ENCODE results near the gene PTPRT.

PTPRT gene

GRCh38 chr20:43188861-43189553 lies 699 bp downstream of the PTPRT start:
- Histone ChIP-seq H3K79me2 (ENCODE audit: insufficient read depth, low read length) (no peaks in the 10 kb centered on the region), H3F3A (ENCODE audit: insufficient read depth) (no peaks in the 10 kb centered on the region), H3K4me3 (ENCODE audit: insufficient read depth, low read length, poor library complexity, severe bottlenecking) (no peak overlapping the region), H3K36me3 (ENCODE audit: low read length) (no peaks in the 10 kb centered on the region), H3K4me2 (ENCODE audit: low read depth, low read length, poor library complexity, severe bottlenecking) (no peak overlapping the region), H4K20me1 (ENCODE audit: low read depth, low read length) (no peaks in the 10 kb centered on the region; the same call in 1 of the 2 replicates), H3K9me2 (replicated peaks; ENCODE audit: insufficient read depth, low read length) (no peaks in the 10 kb centered on the region), H3K27me3 (ENCODE audit: low read length) (no peaks in the 10 kb centered on the region), H3K9me3 (ENCODE audit: insufficient read depth, low read length) (no peaks in the 10 kb centered on the region), H3K9ac (ENCODE audit: low read length) (no peak overlapping the region), H3K27ac (ENCODE audit: low read depth, low read length) (no peak overlapping the region), H2AFZ (ENCODE audit: low read depth, low read length, severe bottlenecking) (no peak overlapping the region)
- no peak for TF ChIP-seq CTCF (IDR thresholded peaks at IDR 0.05; ENCODE audit: insufficient read depth, low read length, poor library complexity, severe bottlenecking)
- no peak for TF ChIP-seq EZH2phosphoT487 (conservative IDR thresholded peaks at IDR 0.05; ENCODE audit: low read length)

GRCh38 chr20:43188234-43188653 lies 1.5 kb downstream of the PTPRT start:
- Histone ChIP-seq H3K27ac (ENCODE audit: low read depth, low read length) (no peak overlapping the region), H3K36me3 (ENCODE audit: low read length) (no peaks in the 10 kb centered on the region), H4K20me1 (ENCODE audit: low read depth, low read length) (no peaks in the 10 kb centered on the region; the same call in 1 of the 2 replicates), H3K9me2 (replicated peaks; ENCODE audit: insufficient read depth, low read length) (no peaks in the 10 kb centered on the region), H3K9me3 (ENCODE audit: insufficient read depth, low read length) (no peaks in the 10 kb centered on the region), H2AFZ (ENCODE audit: low read depth, low read length, severe bottlenecking) (no peak overlapping the region), H3K4me3 (ENCODE audit: insufficient read depth, low read length, poor library complexity, severe bottlenecking) (no peak overlapping the region), H3K9ac (ENCODE audit: low read length) (no peak overlapping the region), H3K27me3 (ENCODE audit: low read length) (no peaks in the 10 kb centered on the region), H3F3A (ENCODE audit: insufficient read depth) (no peaks in the 10 kb centered on the region), H3K79me2 (ENCODE audit: insufficient read depth, low read length) (no peaks in the 10 kb centered on the region), H3K4me2 (ENCODE audit: low read depth, low read length, poor library complexity, severe bottlenecking) (no peak overlapping the region)
- no peak for TF ChIP-seq EZH2phosphoT487 (conservative IDR thresholded peaks at IDR 0.05; ENCODE audit: low read length)
- TF ChIP-seq CTCF (IDR thresholded peaks at IDR 0.05; ENCODE audit: insufficient read depth, low read length, poor library complexity, severe bottlenecking) = no peak

GRCh38 chr20:43187476-43188233 lies 2.1 kb downstream of the PTPRT start:
- Histone ChIP-seq H3K4me3 (ENCODE audit: insufficient read depth, low read length, poor library complexity, severe bottlenecking) (no peak overlapping the region), H3K79me2 (ENCODE audit: insufficient read depth, low read length) (no peaks in the 10 kb centered on the region), H3K4me2 (ENCODE audit: low read depth, low read length, poor library complexity, severe bottlenecking) (no peak overlapping the region)

More at GRCh38 chr20:43187476-43188233, 2.1 kb downstream of the PTPRT start:
- Histone ChIP-seq H3K27me3 (ENCODE audit: low read length) (no peaks in the 10 kb centered on the region), H3F3A (ENCODE audit: insufficient read depth) (no peaks in the 10 kb centered on the region), H3K9me2 (replicated peaks; ENCODE audit: insufficient read depth, low read length) (no peaks in the 10 kb centered on the region), H3K9me3 (ENCODE audit: insufficient read depth, low read length) (no peaks in the 10 kb centered on the region), H4K20me1 (ENCODE audit: low read depth, low read length) (no peaks in the 10 kb centered on the region; the same call in 1 of the 2 replicates), H3K27ac (ENCODE audit: low read depth, low read length) (no peak overlapping the region), H3K9ac (ENCODE audit: low read length) (no peak overlapping the region), H2AFZ (ENCODE audit: low read depth, low read length, severe bottlenecking) (no peak overlapping the region), H3K36me3 (ENCODE audit: low read length) (no peaks in the 10 kb centered on the region)
- TF ChIP-seq EZH2phosphoT487 (conservative IDR thresholded peaks at IDR 0.05; ENCODE audit: low read length) (no peak), CTCF (IDR thresholded peaks at IDR 0.05; ENCODE audit: insufficient read depth, low read length, poor library complexity, severe bottlenecking) (peak; percentile 89)

Data from SU-DHL-6 (cell line).